Glutamatergic neuron (in vitro differentiated cells): ENCODE data around the gene SKOR2. TPM values are rescaled to one million over a fixed set of nuclear protein-coding genes. Genes with fewer than 3 reads are reported as not detected.
"Not testable (repeated sequence)": the region's sequence is repeated elsewhere in the genome, so short reads cannot be mapped to it uniquely, and the experiment has no call there.

ENCODE experiments used
- DNase-seq: peaks from one replicate; pipeline ENCODE4 v3.0.0; 2022
- H3K27ac Mint-ChIP-seq: one replicate; pipeline ENCODE4 v1.8.0; 2020; ENCODE audit warnings: mild to moderate bottlenecking, mixed read lengths, inconsistent platforms; ENCODE audit not compliant: unreplicated experiment
- H3K27me3 Mint-ChIP-seq: one replicate; pipeline ENCODE4 v1.8.0; 2020; ENCODE audit warnings: mild to moderate bottlenecking, moderate library complexity, mixed read lengths, inconsistent platforms; ENCODE audit not compliant: unreplicated experiment
- H3K36me3 Mint-ChIP-seq: one replicate; pipeline ENCODE4 v1.8.0; 2020; ENCODE audit warnings: mild to moderate bottlenecking, mixed read lengths, inconsistent platforms; ENCODE audit not compliant: unreplicated experiment
- H3K4me1 Mint-ChIP-seq: one replicate; pipeline ENCODE4 v1.8.0; 2020; ENCODE audit warnings: mild to moderate bottlenecking, low read depth, mixed read lengths, inconsistent platforms; ENCODE audit not compliant: unreplicated experiment
- H3K4me3 Mint-ChIP-seq: one replicate; pipeline ENCODE4 v1.8.0; 2020; ENCODE audit warnings: mild to moderate bottlenecking, mixed read lengths, inconsistent platforms; ENCODE audit not compliant: unreplicated experiment
- H3K9me3 Mint-ChIP-seq: one replicate; pipeline ENCODE4 v1.8.0; 2020; ENCODE audit warnings: mild to moderate bottlenecking, moderate library complexity, mixed read lengths, inconsistent platforms; ENCODE audit not compliant: unreplicated experiment
- CTCF ChIP-seq: fragments of 200-600 bp; sonication (generic); IDR thresholded peaks from one replicate; pipeline ENCODE4 v1.5.0; 2021; ENCODE audit not compliant: partially characterized antibody, unreplicated experiment
- total RNA-seq: library from RNA; stranded (reverse); fragmentation: NEBNext Ultra II Directional; extraction: Animal tissue kit (Norgen Biotek cat#: 25700); gene quantifications from one replicate; pipeline ENCODE4 v1.2.1, GENCODE V29; 2021; ENCODE audit not compliant: unreplicated experiment

Gene SKOR2
- total RNA-seq, 1 donor from 2014 or later, result 6.7 TPM

GRCh38 chr18:47160256-47160655, 91.2 kb downstream of the SKOR2 start:
- TF ChIP-seq CTCF, result no peak
- H3K4me3 Mint-ChIP-seq, result no peak overlapping the region
- H3K9me3 Mint-ChIP-seq, result no peaks in the 10 kb centered on the region
- no peaks in the 10 kb centered on the region for H3K36me3 Mint-ChIP-seq
- peaks cover 2% of the 10 kb centered on the region for H3K27me3 Mint-ChIP-seq
- H3K4me1 Mint-ChIP-seq, result no peaks in the 10 kb centered on the region
- no peak for DNase-seq
- no peak overlapping the region for H3K27ac Mint-ChIP-seq

GRCh38 chr18:47158404-47158803, 93.1 kb downstream of the SKOR2 start:
- H3K36me3 Mint-ChIP-seq, H3K9me3 Mint-ChIP-seq, H3K27ac Mint-ChIP-seq, H3K4me3 Mint-ChIP-seq, DNase-seq, H3K27me3 Mint-ChIP-seq, H3K4me1 Mint-ChIP-seq: not testable (repeated sequence)

Other genes with a start within 250 kb of the SKOR2 start
- not detected for gene ELOA2, start 216.0 kb downstream of the SKOR2 start, total RNA-seq
- 55.3 TPM for gene HDHD2, start 101.2 kb downstream of the SKOR2 start, total RNA-seq
- gene IER3IP1, start 75.3 kb downstream of the SKOR2 start, total RNA-seq, result 9.8 TPM